ENCODE results near the gene SH3GL1.

Gene SH3GL1

GRCh38 chr19:4431808-4432674, 31.7 kb upstream of the SH3GL1 start:
- no peak overlapping the region for H3K4me3 ChIP-seq (ENCODE audit: low read length)
- no peak for DNase-seq (ENCODE audit: low read depth)
- no peak for TF ChIP-seq CTCF (IDR thresholded peaks at IDR 0.05; ENCODE audit: insufficient read depth, low read depth, low read length, missing control alignments)

- H3K4me3 ChIP-seq (ENCODE audit: low read length) = no peak overlapping the region
- no peak for TF ChIP-seq CTCF (IDR thresholded peaks at IDR 0.05; ENCODE audit: insufficient read depth, low read depth, low read length, missing control alignments)
- no peak for DNase-seq (ENCODE audit: low read depth)
Observed at GRCh38 chr19:4431296-4431695, 30.9 kb upstream of the SH3GL1 start.

- no peak overlapping the region for H3K4me3 ChIP-seq (ENCODE audit: low read length)
- TF ChIP-seq CTCF (IDR thresholded peaks at IDR 0.05; ENCODE audit: insufficient read depth, low read depth, low read length, missing control alignments) = no peak
- no peak for DNase-seq (ENCODE audit: low read depth)
Observed at GRCh38 chr19:4430760-4431159, 30.4 kb upstream of the SH3GL1 start.

DNA sequence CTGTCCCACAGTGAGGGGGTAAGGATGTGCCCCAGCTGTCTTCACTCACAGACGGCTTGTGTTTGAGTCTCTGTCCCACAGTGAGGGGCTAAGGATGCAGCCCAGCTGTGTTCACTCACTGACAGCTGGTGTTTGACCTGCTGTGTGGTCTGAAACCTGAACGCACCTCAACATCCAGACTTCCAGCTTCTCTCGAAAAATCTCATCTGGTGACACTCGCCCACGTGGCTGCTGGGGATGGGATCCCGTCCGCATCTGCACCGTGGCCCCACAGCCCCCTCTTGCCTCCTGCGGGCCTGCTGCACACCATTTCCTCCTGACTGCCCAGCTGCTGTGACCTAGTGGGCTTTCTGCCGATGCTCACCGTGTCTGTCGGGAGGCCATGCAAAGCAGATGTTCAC, 29.4 kb upstream of the SH3GL1 start:
- no peak overlapping the region for H3K4me3 ChIP-seq (ENCODE audit: low read length)
- DNase-seq (ENCODE audit: low read depth) = no peak
- TF ChIP-seq CTCF (IDR thresholded peaks at IDR 0.05; ENCODE audit: insufficient read depth, low read depth, low read length, missing control alignments) = no peak

DNA sequence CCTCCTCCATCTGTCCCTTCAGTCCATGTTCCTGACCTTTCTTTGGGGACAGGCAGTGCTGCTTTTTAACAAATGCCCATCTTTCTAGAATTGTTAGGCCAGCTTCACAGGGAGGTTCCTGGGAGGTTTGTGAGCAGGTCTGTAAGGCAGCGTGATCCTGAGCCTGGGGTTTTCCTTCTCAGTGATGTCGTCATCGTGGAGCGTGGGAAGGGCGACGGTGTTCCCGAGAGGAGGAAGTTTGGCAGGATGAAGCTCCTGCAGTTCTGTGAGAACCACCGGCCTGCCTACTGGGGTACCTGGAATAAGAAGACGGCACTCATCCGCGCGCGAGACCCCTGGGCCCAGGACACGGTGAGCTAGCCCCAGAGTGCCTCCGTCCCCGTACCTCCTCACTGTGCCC, 28.9 kb upstream of the SH3GL1 start:
- no peak for DNase-seq (ENCODE audit: low read depth)
- TF ChIP-seq CTCF (IDR thresholded peaks at IDR 0.05; ENCODE audit: insufficient read depth, low read depth, low read length, missing control alignments) = no peak
- no peak overlapping the region for H3K4me3 ChIP-seq (ENCODE audit: low read length)

GRCh38 chr19:4428326-4428975, 28.1 kb upstream of the SH3GL1 start:
- DNase-seq (ENCODE audit: low read depth) = no peak
- no peak for TF ChIP-seq CTCF (IDR thresholded peaks at IDR 0.05; ENCODE audit: insufficient read depth, low read depth, low read length, missing control alignments)
- no peak overlapping the region for H3K4me3 ChIP-seq (ENCODE audit: low read length)
